Activated CD4-positive, CD25-positive, alpha-beta regulatory T cell treated with anti-CD3 and anti-CD28 coated beads, Interleukin-2, amount 50 U/mL, for 72 hours (primary cell): Measurements from ENCODE around the gene CERCAM.

ENCODE experiments used
- DNase-seq: peaks from one replicate; pipeline ENCODE4 v3.0.0; 2021

Gene CERCAM

GRCh38 chr9:128473104-128473503 is 52.4 kb downstream of the CERCAM start:
- DNase-seq: no peak

GRCh38 chr9:128475867-128476266 is 55.2 kb downstream of the CERCAM start:
- DNase-seq: no peak

GRCh38 chr9:128479262-128479661 is 58.6 kb downstream of the CERCAM start:
- no peak for DNase-seq

GRCh38 chr9:128481561-128481960 is 60.9 kb downstream of the CERCAM start:
- no peak for DNase-seq

- no peak for DNase-seq
Observed at GRCh38 chr9:128482186-128482585, 61.5 kb downstream of the CERCAM start.

- DNase-seq: no peak
Observed at GRCh38 chr9:128484686-128485413, 64.2 kb downstream of the CERCAM start.

GRCh38 chr9:128485414-128485855 is 64.8 kb downstream of the CERCAM start:
- no peak for DNase-seq

GRCh38 chr9:128486201-128486600 is 65.5 kb downstream of the CERCAM start:
- DNase-seq: no peak
